ENCODE results near the gene HSPA6.
"Not testable (repeated sequence)": the region's sequence is repeated elsewhere in the genome, so short reads cannot be mapped to it uniquely, and the experiment has no call there.

DNA sequence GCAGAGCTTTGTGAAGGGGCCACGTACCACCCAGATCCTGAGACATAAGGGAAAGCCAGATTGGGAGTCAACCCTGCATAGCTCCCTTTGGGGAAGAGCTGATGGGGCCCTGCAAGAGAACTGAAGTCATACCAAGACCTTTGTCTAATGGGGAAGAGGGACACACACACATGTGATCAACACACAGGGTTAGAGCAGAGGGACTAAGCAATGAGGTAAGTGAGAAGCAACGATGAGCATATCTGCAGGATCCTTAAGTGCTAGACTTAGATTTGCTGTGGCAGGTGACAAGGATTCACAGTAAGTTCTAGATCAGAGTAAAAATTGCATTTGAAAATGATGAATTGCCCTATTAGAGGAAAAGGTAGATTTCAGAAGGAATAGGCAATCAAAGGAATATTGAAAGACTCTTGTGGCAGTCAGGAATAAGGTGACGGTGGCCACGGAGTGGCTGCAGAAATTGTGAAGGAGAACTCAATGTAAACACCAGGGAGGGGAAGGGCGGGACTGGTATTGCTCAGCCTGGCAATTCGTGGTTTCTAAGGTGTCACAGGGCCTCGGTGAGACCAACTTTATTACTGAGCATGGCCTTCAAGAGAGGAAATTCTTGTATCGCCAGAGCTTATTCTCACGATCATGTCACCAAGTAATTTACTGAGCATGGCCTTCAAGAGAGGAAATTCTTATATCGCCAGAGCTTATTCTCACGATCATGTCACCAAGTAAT is 20.8 kb downstream of the HSPA6 start:
- TF ChIP-seq, protein P1, sequence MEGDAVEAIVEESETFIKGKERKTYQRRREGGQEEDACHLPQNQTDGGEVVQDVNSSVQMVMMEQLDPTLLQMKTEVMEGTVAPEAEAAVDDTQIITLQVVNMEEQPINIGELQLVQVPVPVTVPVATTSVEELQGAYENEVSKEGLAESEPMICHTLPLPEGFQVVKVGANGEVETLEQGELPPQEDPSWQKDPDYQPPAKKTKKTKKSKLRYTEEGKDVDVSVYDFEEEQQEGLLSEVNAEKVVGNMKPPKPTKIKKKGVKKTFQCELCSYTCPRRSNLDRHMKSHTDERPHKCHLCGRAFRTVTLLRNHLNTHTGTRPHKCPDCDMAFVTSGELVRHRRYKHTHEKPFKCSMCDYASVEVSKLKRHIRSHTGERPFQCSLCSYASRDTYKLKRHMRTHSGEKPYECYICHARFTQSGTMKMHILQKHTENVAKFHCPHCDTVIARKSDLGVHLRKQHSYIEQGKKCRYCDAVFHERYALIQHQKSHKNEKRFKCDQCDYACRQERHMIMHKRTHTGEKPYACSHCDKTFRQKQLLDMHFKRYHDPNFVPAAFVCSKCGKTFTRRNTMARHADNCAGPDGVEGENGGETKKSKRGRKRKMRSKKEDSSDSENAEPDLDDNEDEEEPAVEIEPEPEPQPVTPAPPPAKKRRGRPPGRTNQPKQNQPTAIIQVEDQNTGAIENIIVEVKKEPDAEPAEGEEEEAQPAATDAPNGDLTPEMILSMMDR (IDR thresholded peaks at IDR 0.05; ENCODE audit: low read depth, low read length), result not testable (repeated sequence)
- TF ChIP-seq EZH2phosphoT487 (IDR thresholded peaks at IDR 0.05; ENCODE audit: low read depth), result not testable (repeated sequence)
